ENCODE results near the gene ALG1.
"Not testable (repeated sequence)": the region's sequence is repeated elsewhere in the genome, so short reads cannot be mapped to it uniquely, and the experiment has no call there.

ALG1 gene

GRCh38 chr16:5098221-5099159 lies 26.8 kb downstream of the ALG1 start:
- peak; percentile 37 to 79 (median 57) for DNase-seq

GRCh38 chr16:5099174-5099573 lies 27.5 kb downstream of the ALG1 start:
- not testable (repeated sequence) for DNase-seq

DNA sequence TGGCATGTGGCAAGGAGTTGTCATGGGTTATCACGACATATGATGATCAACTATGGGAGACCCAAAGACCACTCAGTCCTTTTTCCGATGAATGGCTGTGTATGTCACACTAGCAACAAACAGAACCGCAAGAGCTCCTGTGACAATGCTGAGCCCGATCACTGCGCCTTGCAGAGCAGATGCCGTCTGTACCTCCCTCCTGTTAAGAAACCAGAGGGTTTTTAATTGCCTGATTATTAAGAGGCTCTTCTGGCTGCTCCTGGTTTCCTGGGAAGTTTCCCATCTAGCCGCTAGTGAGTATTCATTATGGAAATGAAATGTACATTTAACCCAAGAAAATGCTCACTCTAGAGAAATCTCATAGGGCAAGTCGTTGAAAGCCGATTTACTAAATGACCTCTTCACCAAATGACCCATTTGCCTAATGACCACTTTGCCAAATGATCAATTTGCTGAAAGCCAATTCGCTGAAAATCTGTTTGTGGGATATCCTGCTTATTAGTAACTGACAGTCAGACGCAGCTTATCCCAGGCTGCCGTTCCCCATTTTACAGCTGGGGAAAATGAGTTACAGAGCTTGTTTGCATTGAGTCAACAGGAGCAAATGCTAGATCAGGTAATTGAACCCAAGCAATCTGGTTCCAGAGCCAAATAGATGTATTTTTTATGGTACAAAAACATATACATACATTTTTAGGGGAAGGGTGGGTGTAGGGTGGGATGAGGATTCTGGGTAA lies 31.8 kb downstream of the ALG1 start:
- not testable (repeated sequence) for DNase-seq

- DNase-seq, result not testable (repeated sequence)
Measured at GRCh38 chr16:5105039-5105438, 33.4 kb downstream of the ALG1 start.

GRCh38 chr16:5108505-5109158 lies 37.0 kb downstream of the ALG1 start:
- no peak for DNase-seq

GRCh38 chr16:5110933-5111332 lies 39.3 kb downstream of the ALG1 start:
- not testable (repeated sequence) for DNase-seq

DNA sequence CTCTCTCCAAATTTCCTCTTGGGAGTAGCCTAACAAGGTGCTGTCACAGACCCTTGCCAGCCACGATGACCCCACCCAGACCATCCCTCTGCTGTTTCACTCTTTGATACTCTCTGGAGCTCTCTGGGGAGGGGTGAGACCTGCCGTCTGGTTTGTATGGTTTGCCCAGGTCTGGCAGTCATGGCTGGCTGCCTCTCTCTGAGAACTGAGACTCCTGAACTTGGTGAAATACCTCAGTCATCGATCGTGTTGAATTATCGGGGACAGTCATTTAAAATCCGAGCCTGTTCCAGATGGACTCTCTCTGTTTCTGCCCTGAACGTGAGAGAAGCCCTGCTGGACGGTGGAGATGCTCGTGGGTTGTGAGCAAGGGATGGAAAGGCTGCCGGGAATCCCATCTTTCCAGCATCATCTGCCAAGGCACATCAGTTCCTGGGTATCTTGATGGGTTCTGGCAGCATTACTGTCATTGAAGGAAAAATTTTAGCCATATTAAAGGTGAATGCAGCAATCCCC lies 45.2 kb downstream of the ALG1 start:
- not testable (repeated sequence) for DNase-seq

DNA sequence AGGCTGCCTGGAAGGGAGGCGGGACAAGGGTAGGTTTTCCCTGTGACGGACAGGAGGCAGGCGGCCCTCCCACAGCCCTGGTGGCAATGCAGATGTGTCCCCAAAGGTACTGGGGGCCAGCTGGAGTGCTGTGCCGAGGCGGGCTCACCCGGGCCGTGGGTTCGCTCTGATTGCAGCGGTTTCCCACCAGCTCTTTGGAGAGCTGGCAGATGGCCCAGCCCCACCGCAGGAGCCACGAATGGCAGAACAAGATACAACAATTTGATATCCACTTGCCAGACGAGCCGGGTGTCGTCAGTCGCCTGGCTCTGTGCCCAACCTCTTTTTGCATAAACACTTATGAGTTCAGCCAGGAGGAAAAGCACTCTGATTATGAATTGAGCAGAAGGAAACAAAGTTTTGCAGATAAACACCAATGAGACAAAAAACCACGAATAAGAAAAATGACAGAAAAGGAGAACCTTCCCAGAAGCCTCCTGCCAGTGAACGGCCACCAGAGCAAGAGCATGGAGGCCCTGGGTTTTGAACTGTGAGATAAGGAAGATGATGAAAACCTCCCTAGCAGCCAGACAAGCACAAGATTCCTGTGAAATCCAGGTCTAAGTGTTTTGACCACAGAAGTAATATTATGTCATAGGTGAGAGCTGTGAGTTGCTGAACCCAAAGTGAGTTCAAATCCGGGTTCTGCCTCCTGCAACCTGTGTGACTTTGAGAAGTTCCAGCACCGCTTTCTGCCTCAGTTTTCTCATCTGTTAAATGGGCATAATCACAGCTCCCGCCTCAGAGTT lies 45.9 kb downstream of the ALG1 start:
- not testable (repeated sequence) for DNase-seq

- not testable (repeated sequence) for DNase-seq
Measured at GRCh38 chr16:5131467-5132004, 59.9 kb downstream of the ALG1 start.

DNA sequence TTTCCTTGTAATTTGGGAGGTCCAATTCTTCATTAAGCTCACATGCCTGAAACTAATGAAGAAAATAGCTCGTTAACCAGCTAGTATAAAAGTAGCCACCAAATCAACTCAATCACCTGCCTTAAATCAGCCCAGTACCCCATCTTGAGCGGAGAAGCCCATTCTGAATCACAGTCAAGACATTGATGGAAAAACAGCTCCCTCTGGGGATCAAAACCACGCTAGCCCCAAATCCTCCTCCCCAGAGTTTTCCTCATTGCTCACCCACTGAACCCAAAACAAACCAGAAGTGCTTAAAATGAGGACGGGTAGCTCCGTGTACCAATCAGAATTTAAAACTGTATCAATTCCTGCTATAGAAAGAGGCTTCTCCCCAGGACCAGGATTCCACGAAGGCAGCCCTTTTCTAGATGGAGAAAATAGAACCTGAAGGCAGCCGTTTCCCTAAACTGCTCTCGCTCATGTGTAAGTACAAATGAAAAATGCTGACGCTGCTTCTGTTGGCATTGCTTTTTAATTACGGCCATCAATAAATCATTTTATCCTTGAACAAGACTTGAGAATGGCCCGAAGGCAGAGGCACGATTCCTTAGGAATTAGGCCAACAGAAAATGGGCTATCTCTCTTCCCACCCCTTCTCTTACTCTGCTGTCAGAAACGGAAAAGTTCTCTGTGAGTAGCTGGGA lies 61.4 kb downstream of the ALG1 start:
- not testable (repeated sequence) for DNase-seq

- peak in 1 of 4 experiments; percentile 4 for DNase-seq
Measured at GRCh38 chr16:5134739-5135452, 63.3 kb downstream of the ALG1 start.
